ENCODE data around the gene VPS13D.
"Not testable (repeated sequence)": the region's sequence is repeated elsewhere in the genome, so short reads cannot be mapped to it uniquely, and the experiment has no call there.

Gene VPS13D

GRCh38 chr1:12436817-12437599 is 207.2 kb downstream of the VPS13D start:
- DNase-seq, result peak; percentile 46

- no peak for DNase-seq
Measured at GRCh38 chr1:12437629-12438028, 207.8 kb downstream of the VPS13D start.

DNA sequence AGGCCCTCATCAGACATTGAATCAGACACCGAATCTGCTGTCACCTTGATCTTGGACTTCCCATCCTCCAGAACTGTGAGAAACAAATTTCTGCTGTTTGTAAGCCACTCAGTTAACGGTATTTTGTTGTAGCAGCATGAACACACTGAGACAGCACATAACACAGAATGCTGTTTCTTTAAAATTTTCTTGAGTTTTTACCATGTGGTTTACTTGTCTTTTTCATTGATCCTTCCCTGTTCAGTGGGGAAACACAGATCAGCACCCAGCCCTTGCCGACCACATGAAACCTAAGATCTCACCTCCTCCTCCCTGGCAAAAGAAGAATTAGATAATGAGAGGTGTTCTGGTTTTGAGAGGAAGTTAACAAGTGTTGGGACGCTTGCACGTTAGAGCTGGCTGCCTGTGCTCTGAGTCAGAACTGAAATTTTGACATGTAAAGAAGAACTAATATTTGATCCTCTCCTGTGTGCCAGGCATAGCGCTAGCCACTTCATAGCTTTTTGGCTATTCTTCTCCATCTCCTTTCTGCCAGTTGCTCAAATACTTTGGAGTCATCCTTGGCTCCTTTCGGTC is 208.6 kb downstream of the VPS13D start:
- peak; percentile 45 for DNase-seq

DNA sequence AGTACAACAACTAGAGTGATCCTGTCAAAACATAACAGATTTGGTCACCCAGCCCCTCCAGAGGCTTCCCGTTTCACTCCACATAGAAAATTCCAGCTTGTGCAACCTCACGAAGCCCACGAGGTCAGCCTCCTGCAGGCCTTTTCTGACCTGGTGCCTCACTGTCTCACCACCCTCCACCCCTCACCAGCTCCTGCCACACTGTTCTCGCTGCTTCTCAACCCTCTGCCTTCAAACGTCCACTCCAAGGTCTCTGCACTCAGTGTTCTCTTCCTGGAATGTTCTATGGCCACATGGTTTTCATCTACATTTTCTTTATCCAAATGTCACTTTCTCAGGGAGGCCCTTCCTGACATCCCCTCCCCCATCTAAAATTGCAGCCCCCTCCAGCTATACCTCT is 209.2 kb downstream of the VPS13D start:
- no peak for DNase-seq

DNA sequence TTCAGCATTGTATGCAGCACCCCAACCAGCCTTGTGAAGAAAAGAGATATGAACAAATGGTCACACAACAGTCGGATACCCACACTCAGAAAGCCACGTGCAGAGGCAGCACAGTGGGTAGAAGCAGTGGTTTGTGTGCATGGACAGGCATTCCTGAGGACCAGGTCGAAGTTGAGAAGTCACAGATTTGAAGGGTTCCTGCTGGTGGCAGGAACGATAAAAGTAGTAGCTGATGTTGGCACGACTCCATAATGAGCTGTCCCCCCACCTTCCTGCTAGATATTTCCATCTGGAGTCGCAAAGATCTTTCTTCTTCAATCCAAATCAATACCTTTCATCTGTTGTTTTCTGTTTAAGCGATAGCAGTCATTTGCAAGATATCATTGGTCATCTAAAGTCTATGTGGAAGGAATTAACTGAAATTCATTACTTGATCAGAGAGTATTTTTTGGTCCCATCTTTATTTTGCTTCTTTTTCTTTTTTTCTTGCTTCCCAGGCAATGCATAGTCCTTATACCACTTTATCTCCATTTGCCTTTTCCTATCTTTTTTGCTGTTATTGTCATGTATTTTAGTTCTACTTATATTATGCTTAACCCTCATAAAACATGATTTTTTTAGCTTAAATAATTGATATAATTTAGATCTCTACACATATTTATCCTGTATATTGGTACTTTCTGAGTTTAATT is 211.7 kb downstream of the VPS13D start:
- DNase-seq, result no peak

DNA sequence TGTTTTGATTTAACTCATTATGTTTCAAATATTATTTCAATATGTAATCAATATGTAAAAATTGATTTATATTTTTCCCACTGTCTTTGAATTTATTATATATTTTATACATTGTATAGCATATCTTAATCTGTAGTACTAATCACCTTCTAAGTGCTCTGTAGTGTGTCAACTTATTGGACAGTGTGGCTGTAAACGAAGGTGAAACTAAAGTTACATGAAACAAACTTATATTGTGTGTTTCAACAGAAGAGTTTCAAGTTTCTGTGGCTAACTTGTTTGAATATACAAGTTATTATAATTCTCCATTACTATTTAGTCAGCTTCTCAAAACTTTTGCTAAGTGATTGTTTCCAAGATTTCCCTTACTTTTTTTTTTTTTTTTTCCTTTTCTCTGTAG is 212.4 kb downstream of the VPS13D start:
- DNase-seq, result no peak

DNA sequence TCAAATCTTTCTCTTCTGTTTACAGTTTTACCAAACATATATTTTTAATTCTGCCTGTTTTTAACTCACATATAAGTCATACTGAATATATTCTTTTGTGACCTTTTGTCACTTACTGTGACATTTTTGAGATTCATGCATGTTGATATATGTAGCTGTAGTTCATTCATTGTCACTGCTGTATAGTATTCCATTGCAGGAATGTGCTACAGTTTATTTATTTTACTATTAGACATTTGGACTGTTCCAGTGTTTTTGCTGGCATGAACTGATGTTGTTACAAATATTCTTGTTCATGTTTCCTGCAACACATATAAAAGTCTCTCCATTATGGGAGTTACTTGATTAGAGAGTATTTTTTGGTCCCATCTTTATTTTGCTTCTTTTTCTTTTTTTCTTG is 213.3 kb downstream of the VPS13D start:
- no peak for DNase-seq

DNA sequence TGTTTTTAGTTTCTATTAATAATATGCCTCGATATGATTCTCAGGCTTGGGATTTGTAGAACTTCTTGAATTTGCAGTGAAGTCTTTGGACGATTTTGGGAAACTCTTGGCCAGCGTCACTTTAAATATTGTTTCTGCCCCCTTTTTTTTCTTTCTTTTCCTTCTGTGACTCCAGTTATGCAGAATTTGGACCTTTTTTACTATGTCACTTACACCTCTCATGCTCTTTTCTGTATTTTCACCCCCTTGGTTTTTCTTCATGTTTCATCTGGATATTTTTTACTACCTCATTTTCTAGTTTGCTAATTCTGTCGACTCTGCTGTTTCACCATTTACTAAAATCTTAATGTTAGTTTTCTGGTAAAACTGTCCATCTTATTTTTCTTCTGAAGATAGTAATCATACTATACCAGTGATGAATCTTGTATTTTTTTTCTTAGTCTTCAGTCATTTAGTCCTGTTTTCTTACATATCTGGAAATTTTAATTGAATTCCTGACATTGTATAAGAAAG is 214.6 kb downstream of the VPS13D start:
- DNase-seq, result no peak

GRCh38 chr1:12445257-12445656 is 215.4 kb downstream of the VPS13D start:
- DNase-seq, result no peak

- no peak for DNase-seq
Measured at GRCh38 chr1:12446593-12446992, 216.8 kb downstream of the VPS13D start.

GRCh38 chr1:12447307-12447706 is 217.5 kb downstream of the VPS13D start:
- DNase-seq, result no peak

DNA sequence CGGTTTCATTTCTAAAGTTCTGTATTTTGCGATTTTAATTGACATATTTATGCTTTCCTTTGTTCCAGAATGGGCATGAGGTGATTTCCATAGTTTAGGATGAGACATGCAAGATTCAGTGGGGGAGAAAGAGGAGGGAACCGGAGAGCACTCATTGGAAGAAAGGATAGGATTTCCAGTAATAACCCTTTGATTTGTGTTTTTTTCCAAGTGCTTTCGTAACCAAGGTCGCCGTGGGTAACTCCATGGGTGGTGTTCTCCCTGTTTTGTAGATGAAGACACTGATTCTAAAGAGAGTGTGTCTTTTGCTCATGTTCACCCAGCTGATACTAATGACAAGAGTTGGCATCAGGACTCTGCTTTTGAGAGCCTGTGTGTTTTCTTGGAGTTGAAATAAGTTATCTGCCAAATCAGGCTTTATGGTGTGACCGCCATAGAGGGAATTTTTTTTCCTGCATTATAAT is 218.1 kb downstream of the VPS13D start:
- DNase-seq, result no peak

DNA sequence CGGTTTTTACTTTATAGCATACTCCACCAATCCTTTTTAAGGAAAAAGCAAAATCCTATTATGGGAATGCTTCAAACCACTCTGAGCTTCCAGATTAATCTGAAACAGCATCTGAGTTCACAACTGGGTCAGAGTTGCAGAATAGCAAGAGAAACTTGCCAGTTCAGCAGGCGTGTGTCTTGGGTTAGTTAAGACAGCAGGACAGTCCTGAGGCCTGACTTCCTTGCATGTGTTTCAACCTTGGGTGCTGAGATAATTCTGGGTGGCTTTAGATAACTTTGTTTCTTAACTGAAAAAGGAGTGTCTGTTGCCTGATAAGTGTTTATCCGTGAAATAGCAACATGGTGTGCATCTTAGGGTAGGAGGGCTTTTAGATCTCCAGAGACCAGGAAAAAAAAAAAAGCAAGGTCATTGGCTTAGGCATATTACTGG is 218.9 kb downstream of the VPS13D start:
- DNase-seq, result no peak

GRCh38 chr1:12450090-12450755 is 220.4 kb downstream of the VPS13D start:
- no peak for DNase-seq

DNA sequence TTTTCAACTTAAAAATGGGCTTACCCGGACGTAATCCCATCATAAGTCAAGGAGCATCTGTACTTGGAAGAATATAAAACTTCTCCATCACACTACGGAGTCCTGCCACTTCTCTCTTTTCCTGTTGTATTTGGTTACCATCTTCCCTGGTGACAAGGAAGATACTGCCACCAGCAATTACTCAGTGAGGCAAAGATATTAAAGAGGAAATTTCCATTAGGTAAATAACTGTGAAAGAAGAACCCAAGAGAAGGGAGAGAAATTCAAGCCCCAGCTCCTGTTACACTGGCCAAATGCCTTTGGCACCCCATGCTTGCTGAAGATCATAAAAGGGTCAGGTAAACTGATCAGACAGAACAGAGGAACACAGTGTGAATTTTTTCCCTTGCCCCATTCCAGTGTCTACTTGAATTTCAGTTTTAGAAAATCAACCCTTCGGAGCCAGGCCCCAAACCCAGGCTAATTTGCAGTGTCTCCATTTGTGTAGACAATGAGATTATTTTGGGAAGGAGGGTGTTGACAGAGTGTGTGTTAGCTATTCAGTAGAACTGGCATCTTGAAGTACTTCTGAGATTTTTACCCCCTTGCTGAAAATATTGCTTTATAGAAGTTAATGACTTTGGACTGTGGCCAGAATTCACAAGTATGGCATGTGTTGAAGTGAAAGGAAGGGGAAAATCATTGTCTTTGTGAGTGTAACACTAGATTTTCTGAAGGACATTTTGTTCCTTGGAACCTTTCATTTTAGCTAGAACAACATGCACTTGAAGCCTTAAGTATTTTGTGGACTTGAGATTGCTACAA is 221.1 kb downstream of the VPS13D start:
- no peak for DNase-seq

DNA sequence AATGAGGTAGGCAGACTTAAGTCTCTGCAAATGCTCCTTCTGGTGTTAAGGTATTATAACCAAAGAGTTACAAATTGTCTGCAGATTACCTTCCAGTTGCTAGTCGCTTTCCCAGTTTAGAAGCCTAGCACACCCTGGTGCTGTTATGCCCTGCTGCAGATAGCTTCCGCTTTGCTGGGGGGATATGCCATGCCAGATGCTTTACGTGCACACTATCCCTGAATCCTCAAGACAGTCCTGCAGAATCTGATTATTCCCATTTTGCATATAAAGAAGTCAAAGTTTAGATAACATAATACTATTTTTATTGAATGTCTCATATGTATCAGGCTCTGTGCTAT is 221.7 kb downstream of the VPS13D start:
- DNase-seq, result no peak

- DNase-seq, result no peak
Measured at GRCh38 chr1:12452262-12452661, 222.4 kb downstream of the VPS13D start.

- DNase-seq, result peak; percentile 48
Measured at GRCh38 chr1:12453400-12454343, 223.8 kb downstream of the VPS13D start.

GRCh38 chr1:12454406-12455391 is 224.9 kb downstream of the VPS13D start:
- no peak for DNase-seq

DNA sequence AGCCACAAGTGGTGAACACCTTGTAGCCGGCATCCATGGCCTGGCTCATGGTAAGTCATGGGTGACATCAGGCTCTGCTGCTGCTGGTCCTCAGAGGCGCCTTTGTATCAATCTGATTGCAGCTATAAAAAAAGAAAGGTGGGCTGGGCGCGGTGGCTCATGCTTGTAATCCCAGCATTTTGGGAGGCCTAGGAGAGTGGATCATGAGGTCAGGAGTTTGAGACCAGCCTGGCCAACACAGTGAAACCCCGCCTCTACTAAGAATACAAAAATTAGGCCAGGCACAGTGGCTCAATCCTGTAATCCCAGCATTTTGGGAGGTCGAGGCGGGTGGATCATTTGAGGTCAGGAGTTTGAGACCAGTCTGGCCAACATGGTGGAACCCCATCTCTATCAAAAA is 226.3 kb downstream of the VPS13D start:
- DNase-seq, result not testable (repeated sequence)

Data from activated CD8-positive, alpha-beta memory T cell treated with anti-CD3 and anti-CD28 coated beads, Interleukin-2, amount 50 U/mL, for 4 hours (primary cell).